HepG2 (cell line): ENCODE measurements around the gene TANGO2. TPM values are rescaled to one million over a fixed set of nuclear protein-coding genes. Genes with fewer than 3 reads are reported as not detected.

ENCODE experiments used
- ATAC-seq: fragments of 200-7000 bp; cut with Tn5 transposase; 3 replicates; pipeline ENCODE4 v1.9.1; 2020; ENCODE audit warnings: mild to moderate bottlenecking, moderate library complexity
- BruUV-seq: library from RNA; stranded (reverse); fragments of 400-500 nt; replicated peaks from 2 replicates; lab custom pipeline; 2021; lab: Mats Ljungman, UMichigan
- CTCF ChIA-PET: fragments of 300-600 bp; formaldehyde crosslinking; extraction: SDS; loops from one replicate; lab custom pipeline; 2021; ENCODE audit warnings: low total read pairs, inconsistent platforms, low intra/inter-chr PET ratio; lab: Yijun Ruan, JAX
- POLR2A ChIA-PET: fragments of 350-600 bp; sonication (Branson Sonifier 250); formaldehyde crosslinking; loops from one replicate; lab custom pipeline; 2020; ENCODE audit warnings: antibody characterized with exemption, inconsistent platforms; lab: Yijun Ruan, JAX
- DNase-seq: peaks from one replicate; pipeline ENCODE4 v3.0.0-alpha.2; 2015; ENCODE audit warnings: low spot score
- FAIRE-seq: peaks from 3 replicates; lab custom pipeline; 2011; peaks lifted over from hg19 to GRCh38; lab: Jason Lieb, UNC
- H2AFZ ChIP-seq: one replicate; pipeline ENCODE4 v1.6.1; 2011; ENCODE audit warnings: low read length, inconsistent platforms
- H3K27ac ChIP-seq: fragments of 300-600 bp; 3 replicates; pipeline ENCODE4 v1.8.0; 2011; ENCODE audit warnings: mixed run types, mild to moderate bottlenecking, mixed read lengths, low read length, inconsistent platforms; ENCODE audit not compliant: insufficient read depth; ENCODE audit errors: extremely low read length
- H3K27me3 ChIP-seq, 2 experiments: fragments of 200-600 bp in 1 of 2; 2 replicates in 1 of 2; 3 replicates in 1 of 2; pipeline versions ENCODE4 v1.6.0 to v1.8.0; 2011; ENCODE audit warnings: low read length in 2 of 2, mild to moderate bottlenecking in 2 of 2, moderate library complexity in 2 of 2, inconsistent platforms in 1 of 2; ENCODE audit not compliant: insufficient read depth in 2 of 2, control insufficient read depth in 1 of 2
- H3K36me3 ChIP-seq, 2 experiments: fragments of 200-600 bp in 1 of 2; replicated peaks in 1 of 2; 2 replicates in 1 of 2; 3 replicates in 1 of 2; pipeline versions ENCODE4 v1.5.1 to v1.8.0; 2011; ENCODE audit warnings: low read length in 2 of 2, inconsistent platforms in 1 of 2; ENCODE audit not compliant: insufficient read depth in 2 of 2, control insufficient read depth in 1 of 2
- H3K4me1 ChIP-seq: 2 replicates; pipeline ENCODE4 v1.5.1; 2012; ENCODE audit warnings: low read length, inconsistent platforms; ENCODE audit not compliant: insufficient read depth
- H3K4me2 ChIP-seq: 2 replicates; pipeline ENCODE4 v1.6.0; 2011; ENCODE audit warnings: low read depth, low read length, inconsistent platforms
- H3K4me3 ChIP-seq, 3 experiments: fragments of 200-600 bp in 1 of 3; sonication (generic), shearing (Covaris generic) in 1 of 3; replicated peaks in 1 of 3; 2 replicates each; pipeline ENCODE4 v1.5.1; 2011 to 2016; ENCODE audit warnings: low read length in 3 of 3, inconsistent platforms in 2 of 3, low read depth in 2 of 3, mild to moderate bottlenecking in 2 of 3, control low read depth in 1 of 3, mixed read lengths in 1 of 3; ENCODE audit not compliant: insufficient read depth in 1 of 3
- H3K79me2 ChIP-seq: one replicate; pipeline ENCODE4 v1.6.1; 2011; ENCODE audit warnings: low read length, inconsistent platforms; ENCODE audit not compliant: insufficient read depth
- H3K9ac ChIP-seq: 2 replicates; pipeline ENCODE4 v1.6.0; 2011; ENCODE audit warnings: mild to moderate bottlenecking, low read depth, low read length, inconsistent platforms; ENCODE audit not compliant: insufficient read depth
- H3K9me3 ChIP-seq: 2 replicates; pipeline ENCODE4 v1.5.1; 2012; ENCODE audit warnings: mild to moderate bottlenecking, low read length
- H4K20me1 ChIP-seq: 2 replicates; pipeline ENCODE4 v1.6.0; 2011; ENCODE audit warnings: inconsistent platforms, mild to moderate bottlenecking, low read length, moderate library complexity; ENCODE audit not compliant: insufficient read depth
- AKNA ChIP-seq: sonication (generic); formaldehyde crosslinking; IDR thresholded peaks from 2 replicates; pipeline ENCODE4 v1.4.0; 2020; ENCODE audit warnings: missing genetic modification reagents, borderline replicate concordance
- CEBPB ChIP-seq: IDR thresholded peaks from 2 replicates; pipeline ENCODE4 v1.6.1; 2011; ENCODE audit warnings: low read depth, low read length, improper control_type of control experiment, borderline replicate concordance
- KAT7 ChIP-seq: IDR thresholded peaks from 2 replicates; pipeline ENCODE4 v1.6.1; 2018; ENCODE audit warnings: borderline replicate concordance, missing compliant biosample characterization
- MIER3 ChIP-seq: IDR thresholded peaks from 2 replicates; pipeline ENCODE4 v1.6.1; 2016; ENCODE audit warnings: missing compliant biosample characterization, borderline replicate concordance
- MZF1 ChIP-seq: sonication (generic); formaldehyde crosslinking; IDR thresholded peaks from 2 replicates; pipeline ENCODE4 v1.8.1; 2023; ENCODE audit warnings: mild to moderate bottlenecking, missing genetic modification reagents, borderline replicate concordance
- SIX1 ChIP-seq: sonication (generic); formaldehyde crosslinking; IDR thresholded peaks from 2 replicates; pipeline ENCODE4 v1.4.0; 2020; ENCODE audit warnings: missing genetic modification reagents, borderline replicate concordance
- ZBTB20 ChIP-seq: sonication (generic); formaldehyde crosslinking; IDR thresholded peaks from 2 replicates; pipeline ENCODE4 v1.8.1; 2023; ENCODE audit warnings: missing genetic modification reagents, low read depth, mild to moderate bottlenecking, borderline replicate concordance
- ZKSCAN5 ChIP-seq: sonication (generic); formaldehyde crosslinking; IDR thresholded peaks from 2 replicates; pipeline ENCODE4 v1.5.1; 2020; ENCODE audit warnings: mild to moderate bottlenecking, missing genetic modification reagents
- WGBS: methylation state at CpG from one replicate; pipeline ENCODE4 v1.1.6; 2017; ENCODE audit warnings: low lambda C conversion rate; 5-methylcytosine and 5-hydroxymethylcytosine counted together
- in situ Hi-C: cut with HindIII; loops from 2 replicates; pipeline ENCODE4 v1.10.0; 2017; ENCODE audit warnings: low pct_unique_long_range_greater_than_20kb; ENCODE audit not compliant: extremely low pct_ligation_motif_present
- intact Hi-C: fragments of 100-400 bp; cut with micrococcal nuclease; formaldehyde crosslinking; loops from one replicate; pipeline ENCODE4 v1.10.0; 2022; ENCODE audit not compliant: unreplicated experiment
- polyA plus RNA-seq, 8 experiments: library from polyadenylated mRNA; depleted of rRNA in 3 of 8; stranded (reverse) in 7 of 8; unstranded in 1 of 8; fragments of >200 nt; fragmentation: Illumina TruSeq in 4 of 8; extraction: Trizol in 4 of 8; gene quantifications; 2 replicates each; pipeline versions ENCODE4 v1.2.1 to v1.2.3, GENCODE V29; 2011 to 2016; ENCODE audit warnings: low read depth in 4 of 8, missing spikeins in 1 of 8, mixed read lengths in 1 of 8; ENCODE audit not compliant: insufficient read depth in 1 of 8
- total RNA-seq, 5 experiments: library from RNA; depleted of rRNA; stranded (reverse); fragments of >200 nt; fragmentation: Illumina TruSeq; extraction: Trizol; gene quantifications; 2 replicates each; pipeline ENCODE4 v1.2.3, GENCODE V29; 2016; ENCODE audit warnings: low read depth in 1 of 5
- TF ChIP-seq, protein P1 (sequence below): sonication (generic); formaldehyde crosslinking; conservative IDR thresholded peaks from 2 replicates; pipeline ENCODE4 v1.5.0; 2020; ENCODE audit warnings: missing genetic modification reagents
- TF ChIP-seq, protein P2 (sequence below): sonication (generic); formaldehyde crosslinking; IDR thresholded peaks from 2 replicates; pipeline ENCODE4 v1.4.0; 2020; ENCODE audit warnings: missing genetic modification reagents, borderline replicate concordance

TANGO2 gene
- total and polyA plus RNA-seq, 2 of the 13 experiments (the other 11 are each of a cell fraction or from before 2014, with no cell fraction given): 12.9 to 14.8 TPM

GRCh38 chr22:20002636-20003035 lies 18.3 kb upstream of the TANGO2 start (continued):
- TF ChIP-seq, protein P1, sequence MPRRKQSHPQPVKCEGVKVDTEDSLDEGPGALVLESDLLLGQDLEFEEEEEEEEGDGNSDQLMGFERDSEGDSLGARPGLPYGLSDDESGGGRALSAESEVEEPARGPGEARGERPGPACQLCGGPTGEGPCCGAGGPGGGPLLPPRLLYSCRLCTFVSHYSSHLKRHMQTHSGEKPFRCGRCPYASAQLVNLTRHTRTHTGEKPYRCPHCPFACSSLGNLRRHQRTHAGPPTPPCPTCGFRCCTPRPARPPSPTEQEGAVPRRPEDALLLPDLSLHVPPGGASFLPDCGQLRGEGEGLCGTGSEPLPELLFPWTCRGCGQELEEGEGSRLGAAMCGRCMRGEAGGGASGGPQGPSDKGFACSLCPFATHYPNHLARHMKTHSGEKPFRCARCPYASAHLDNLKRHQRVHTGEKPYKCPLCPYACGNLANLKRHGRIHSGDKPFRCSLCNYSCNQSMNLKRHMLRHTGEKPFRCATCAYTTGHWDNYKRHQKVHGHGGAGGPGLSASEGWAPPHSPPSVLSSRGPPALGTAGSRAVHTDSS (CRISPR knock-in tag): no peak
- TF ChIP-seq MIER3 (CRISPR knock-in tag): no peak

GRCh38 chr22:20003304-20003703 lies 17.6 kb upstream of the TANGO2 start:
- Histone ChIP-seq H3K27ac (no peak overlapping the region), H3K36me3 (peaks cover 1 to 7% of the 10 kb centered on the region in 2 experiments; a peak in 1 of 5 replicates), H3K27me3 (no peaks in the 10 kb centered on the region), H3K4me1 (peaks cover 43% of the 10 kb centered on the region), H2AFZ (no peak overlapping the region), H3K9ac (no peak overlapping the region), H3K79me2 (peaks cover 9% of the 10 kb centered on the region), H3K4me3 (no peak overlapping the region), H4K20me1 (no peaks in the 10 kb centered on the region; the same call in 1 of the 2 replicates), H3K4me2 (no peak overlapping the region), H3K9me3 (peaks cover 14% of the 10 kb centered on the region)
- POLR2A ChIA-PET: no interaction called here
- DNase-seq (no peak), FAIRE-seq (peak; percentile 4), ATAC-seq (no peak)
- intact Hi-C loops: no loop called here
- WGBS: 98% methylated on average over 1 of the region's 1 CpG
- in situ Hi-C loops: no loop called here
- CTCF ChIA-PET: no interaction called here
- no TSS peak for BruUV-seq
- TF ChIP-seq, protein P2, sequence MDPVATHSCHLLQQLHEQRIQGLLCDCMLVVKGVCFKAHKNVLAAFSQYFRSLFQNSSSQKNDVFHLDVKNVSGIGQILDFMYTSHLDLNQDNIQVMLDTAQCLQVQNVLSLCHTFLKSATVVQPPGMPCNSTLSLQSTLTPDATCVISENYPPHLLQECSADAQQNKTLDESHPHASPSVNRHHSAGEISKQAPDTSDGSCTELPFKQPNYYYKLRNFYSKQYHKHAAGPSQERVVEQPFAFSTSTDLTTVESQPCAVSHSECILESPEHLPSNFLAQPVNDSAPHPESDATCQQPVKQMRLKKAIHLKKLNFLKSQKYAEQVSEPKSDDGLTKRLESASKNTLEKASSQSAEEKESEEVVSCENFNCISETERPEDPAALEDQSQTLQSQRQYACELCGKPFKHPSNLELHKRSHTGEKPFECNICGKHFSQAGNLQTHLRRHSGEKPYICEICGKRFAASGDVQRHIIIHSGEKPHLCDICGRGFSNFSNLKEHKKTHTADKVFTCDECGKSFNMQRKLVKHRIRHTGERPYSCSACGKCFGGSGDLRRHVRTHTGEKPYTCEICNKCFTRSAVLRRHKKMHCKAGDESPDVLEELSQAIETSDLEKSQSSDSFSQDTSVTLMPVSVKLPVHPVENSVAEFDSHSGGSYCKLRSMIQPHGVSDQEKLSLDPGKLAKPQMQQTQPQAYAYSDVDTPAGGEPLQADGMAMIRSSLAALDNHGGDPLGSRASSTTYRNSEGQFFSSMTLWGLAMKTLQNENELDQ (CRISPR knock-in tag): no peak
- TF ChIP-seq KAT7 (no peak), MZF1 (CRISPR knock-in tag) (no peak), CEBPB (no peak), SIX1 (no peak), ZBTB20 (CRISPR knock-in tag) (no peak), ZKSCAN5 (CRISPR knock-in tag) (no peak), AKNA (CRISPR knock-in tag) (no peak)
